H1 (cell line): Measurements from ENCODE around the gene AK6. TPM values are rescaled to one million over a fixed set of nuclear protein-coding genes. Genes with fewer than 3 reads are reported as not detected.

ENCODE experiments used
- CTCF ChIA-PET: fragments of 300-600 bp; sonication (Branson Sonifier 250); formaldehyde crosslinking; loops from one replicate; lab custom pipeline; 2021; ENCODE audit not compliant: partially characterized antibody; lab: Charles Lee
- POLR2A ChIA-PET: fragments of 300-600 bp; sonication (Branson Sonifier 250); formaldehyde crosslinking; loops from one replicate; lab custom pipeline; 2021; ENCODE audit warnings: inconsistent platforms; ENCODE audit not compliant: partially characterized antibody; lab: Charles Lee
- DNase-seq, 2 experiments: peaks; one replicate each; pipeline versions ENCODE4 v3.0.0 to v3.0.0-alpha.2; 2010 to 2022; ENCODE audit warnings: low spot score in 2 of 2, low read depth in 1 of 2, mixed read lengths in 1 of 2
- FAIRE-seq: peaks from 2 replicates; lab custom pipeline; 2011; peaks lifted over from hg19 to GRCh38; lab: Jason Lieb, UNC
- H2AFZ ChIP-seq: 2 replicates; pipeline ENCODE4 v1.8.1; 2012; ENCODE audit warnings: low read length, inconsistent platforms
- H2AK5ac ChIP-seq: 2 replicates; pipeline ENCODE4 v1.6.1; 2013; ENCODE audit warnings: low read depth, low read length
- H2BK120ac ChIP-seq: replicated peaks from 2 replicates; pipeline ENCODE3; 2013; ENCODE audit warnings: low read depth, low read length, inconsistent platforms
- H2BK12ac ChIP-seq: 2 replicates; pipeline ENCODE4 v1.6.1; 2013; ENCODE audit warnings: low read depth, low read length
- H2BK15ac ChIP-seq: 2 replicates; pipeline ENCODE4 v1.6.1; 2013; ENCODE audit warnings: low read length
- H2BK20ac ChIP-seq: 2 replicates; pipeline ENCODE4 v1.6.1; 2013; ENCODE audit warnings: low read length
- H2BK5ac ChIP-seq: 2 replicates; pipeline ENCODE4 v1.6.1; 2013; ENCODE audit warnings: low read depth, low read length
- H3K14ac ChIP-seq: 2 replicates; pipeline ENCODE4 v1.6.1; 2013; ENCODE audit warnings: inconsistent platforms; ENCODE audit not compliant: insufficient read length
- H3K18ac ChIP-seq: 2 replicates; pipeline ENCODE4 v1.6.1; 2013; ENCODE audit warnings: low read length; ENCODE audit errors: extremely low read depth
- H3K23ac ChIP-seq: 2 replicates; pipeline ENCODE4 v1.6.1; 2013; ENCODE audit warnings: inconsistent platforms; ENCODE audit not compliant: insufficient read length
- H3K23me2 ChIP-seq: 2 replicates; pipeline ENCODE4 v1.6.1; 2013; ENCODE audit warnings: low read depth, low read length
- H3K27ac ChIP-seq: 2 replicates; pipeline ENCODE4 v1.6.1; 2011; ENCODE audit warnings: low read depth, low read length, inconsistent platforms
- H3K27me3 ChIP-seq, 4 experiments: replicated peaks in 1 of 4; 1 replicate in 1 of 4; 2 replicates in 3 of 4; pipeline versions ENCODE4 v1.6.1 to v1.8.1; 2011 to 2013; ENCODE audit warnings: low read length in 3 of 4, mild to moderate bottlenecking in 3 of 4, inconsistent platforms in 2 of 4, mixed read lengths in 2 of 4, moderate library complexity in 1 of 4; ENCODE audit not compliant: control insufficient read depth in 3 of 4, insufficient read depth in 3 of 4; ENCODE audit errors: extremely low read depth in 1 of 4
- H3K36me3 ChIP-seq, 4 experiments: 2 replicates each; pipeline versions ENCODE4 v1.6.1 to v1.8.1; 2011 to 2013; ENCODE audit warnings: mild to moderate bottlenecking in 4 of 4, low read length in 3 of 4, moderate library complexity in 2 of 4, control low read depth in 1 of 4, inconsistent platforms in 1 of 4; ENCODE audit not compliant: insufficient read depth in 4 of 4, control insufficient read depth in 2 of 4
- H3K4ac ChIP-seq: replicated peaks from 2 replicates; pipeline ENCODE3; 2013; ENCODE audit warnings: low read length, low read depth, mixed read lengths, inconsistent platforms; ENCODE audit not compliant: insufficient read length
- H3K4me1 ChIP-seq, 4 experiments: replicated peaks in 1 of 4; 1 replicate in 1 of 4; 2 replicates in 3 of 4; pipeline versions ENCODE4 v1.6.1 to v1.8.1; 2011 to 2013; ENCODE audit warnings: low read length in 3 of 4, inconsistent platforms in 2 of 4, mixed read lengths in 1 of 4; ENCODE audit not compliant: insufficient read depth in 4 of 4, control insufficient read depth in 3 of 4
- H3K4me2 ChIP-seq, 2 experiments: 2 replicates each; pipeline versions ENCODE4 v1.6.1 to v1.8.1; 2011 to 2013; ENCODE audit warnings: low read depth in 2 of 2, low read length in 2 of 2, control low read depth in 1 of 2, inconsistent platforms in 1 of 2, mild to moderate bottlenecking in 1 of 2; ENCODE audit not compliant: insufficient read depth in 1 of 2
- H3K4me3 ChIP-seq, 4 experiments: fragments of 200-600, 300-600 bp in 1 of 4; sonication (generic), shearing (Covaris generic), sonication (Bioruptor Twin) in 1 of 4; 2 replicates each; pipeline versions ENCODE4 v1.5.1 to v1.8.1; 2011 to 2016; ENCODE audit warnings: low read length in 4 of 4, low read depth in 3 of 4, control low read depth in 2 of 4, inconsistent platforms in 2 of 4, mild to moderate bottlenecking in 2 of 4, mixed read lengths in 1 of 4, moderate library complexity in 1 of 4; ENCODE audit not compliant: insufficient read depth in 2 of 4; ENCODE audit errors: extremely low read depth in 1 of 4
- H3K56ac ChIP-seq: replicated peaks from 2 replicates; pipeline ENCODE3; 2013; ENCODE audit warnings: low read depth, mild to moderate bottlenecking, mixed read lengths, low read length, inconsistent platforms; ENCODE audit not compliant: insufficient read length
- H3K79me1 ChIP-seq: 2 replicates; pipeline ENCODE4 v1.6.1; 2013; ENCODE audit warnings: low read depth, low read length, control low read depth
- H3K79me2 ChIP-seq, 2 experiments: 2 replicates each; pipeline versions ENCODE4 v1.6.1 to v1.8.1; 2012 to 2013; ENCODE audit warnings: low read length in 2 of 2, mild to moderate bottlenecking in 2 of 2, inconsistent platforms in 1 of 2; ENCODE audit not compliant: insufficient read depth in 2 of 2, control insufficient read depth in 1 of 2
- H3K9ac ChIP-seq, 4 experiments: replicated peaks in 1 of 4; 1 replicate in 1 of 4; 2 replicates in 3 of 4; pipeline versions ENCODE4 v1.6.1 to v1.8.1; 2011 to 2013; ENCODE audit warnings: low read depth in 3 of 4, low read length in 3 of 4, control low read depth in 2 of 4, mild to moderate bottlenecking in 2 of 4, moderate library complexity in 2 of 4, inconsistent platforms in 1 of 4; ENCODE audit errors: extremely low read depth in 1 of 4
- H3K9me3 ChIP-seq, 2 experiments: 2 replicates each; pipeline versions ENCODE4 v1.6.1 to v1.8.1; 2012 to 2013; ENCODE audit warnings: mild to moderate bottlenecking in 2 of 2, moderate library complexity in 2 of 2, control low read depth in 1 of 2, inconsistent platforms in 1 of 2, low read depth in 1 of 2, low read length in 1 of 2, mixed read lengths in 1 of 2; ENCODE audit not compliant: insufficient read depth in 2 of 2
- H4K20me1 ChIP-seq, 2 experiments: replicated peaks in 1 of 2; 2 replicates each; pipeline versions ENCODE3 to v1.8.1; 2011 to 2013; ENCODE audit warnings: inconsistent platforms in 2 of 2, low read length in 2 of 2, mild to moderate bottlenecking in 1 of 2; ENCODE audit not compliant: insufficient read depth in 2 of 2, control insufficient read depth in 1 of 2
- H4K5ac ChIP-seq: 2 replicates; pipeline ENCODE4 v1.6.1; 2013; ENCODE audit warnings: low read length, low read depth, mixed read lengths, inconsistent platforms; ENCODE audit not compliant: insufficient read length
- H4K8ac ChIP-seq: 2 replicates; pipeline ENCODE4 v1.8.0; 2013; ENCODE audit warnings: mild to moderate bottlenecking, moderate library complexity, low read length, inconsistent platforms; ENCODE audit not compliant: insufficient read depth; ENCODE audit errors: extremely low read depth
- H4K91ac ChIP-seq: replicated peaks from 2 replicates; pipeline ENCODE3; 2013; ENCODE audit warnings: low read length, mixed read lengths, inconsistent platforms; ENCODE audit not compliant: insufficient read length
- CBX8 ChIP-seq: fragments of 300-800, 300-1000 bp; sonication (generic); IDR thresholded peaks from 2 replicates; pipeline ENCODE4 v1.7.1; 2016; ENCODE audit warnings: low read depth, low read length, borderline replicate concordance
- CTCF ChIP-seq, 3 experiments: IDR thresholded peaks; 1 replicate in 2 of 3; 2 replicates in 1 of 3; pipeline versions ENCODE4 v1.5.1 to v1.6.1; 2011; ENCODE audit warnings: low read length in 3 of 3, mild to moderate bottlenecking in 3 of 3, inconsistent platforms in 2 of 3, low read depth in 1 of 3, moderate library complexity in 1 of 3; ENCODE audit not compliant: insufficient read depth in 1 of 3; ENCODE audit errors: control extremely low read depth in 1 of 3
- WGBS, 2 experiments: shearing (Covaris generic) in 1 of 2; methylation state at CpG; one replicate each; pipeline versions ENCODE4 v1.1.6 to v1.1.7; 2013 to 2015; ENCODE audit warnings: low lambda C conversion rate in 2 of 2, mixed read lengths in 2 of 2, inconsistent platforms in 1 of 2, low coverage in 1 of 2, missing lambda C conversion rate in 1 of 2; ENCODE audit not compliant: insufficient replicate concordance in 2 of 2, insufficient coverage in 1 of 2, insufficient read length in 1 of 2; ENCODE audit errors: extremely low coverage in 1 of 2, missing lambda C conversion rate in 1 of 2; 5-methylcytosine and 5-hydroxymethylcytosine counted together
- polyA plus RNA-seq, 7 experiments: library from polyadenylated mRNA; depleted of rRNA in 3 of 7; stranded (reverse) in 5 of 7; unstranded in 2 of 7; fragments of >200 nt in 5 of 7; fragments of 200-250 nt in 2 of 7; gene quantifications; 1 replicate in 5 of 7; 2 replicates in 1 of 7; 4 replicates in 1 of 7; pipeline versions ENCODE4 v1.2.1 to v1.2.3, GENCODE V29; 2011 to 2013; ENCODE audit warnings: missing spikeins in 2 of 7, mixed read lengths in 2 of 7
- total RNA-seq: library from RNA; stranded (reverse); fragmentation: NEBNext Ultra II Directional; extraction: Animal tissue kit (Norgen Biotek cat#: 25700); gene quantifications from 2 replicates; pipeline ENCODE4 v1.2.1, GENCODE V29; 2021

The AK6 gene
- total and polyA plus RNA-seq, 2 of the 8 experiments (the other 6 are each of a cell fraction or from before 2014, with no cell fraction given): 22.5 to 51.2 TPM

GRCh38 chr5:69364414-69364813 is 4.9 kb downstream of the AK6 start:
- ChIA-PET POLR2A (interaction anchor here (1.0 kb wide), 1 partner anchor 8 kb away, joined by 5 read pairs; no protein-coding TSS in a partner anchor), CTCF (no interaction called here)
- FAIRE-seq: no peak
- Histone ChIP-seq H3K23ac (no peak overlapping the region), H3K4ac (no peak overlapping the region), H2BK120ac (no peak overlapping the region), H3K14ac (no peak overlapping the region), H3K4me3 (no peak overlapping the region), H3K9me3 (no peaks in the 10 kb centered on the region), H2BK12ac (no peak overlapping the region), H4K5ac (no peak overlapping the region), H3K18ac (no peak overlapping the region), H4K91ac (no peak overlapping the region), H3K56ac (no peak overlapping the region), H3K4me1 (peaks cover 0 to 2% (median 0%) of the 10 kb centered on the region in 4 experiments; a peak in 1 of 7 replicates), H3K36me3 (peaks cover 3 to 30% (median 15%) of the 10 kb centered on the region in 4 experiments; a peak in 7 of 8 replicates), H2BK20ac (no peak overlapping the region), H2BK5ac (no peak overlapping the region), H4K8ac (no peak overlapping the region), H3K9ac (no peak overlapping the region), H3K79me2 (peaks cover 13 to 66% of the 10 kb centered on the region in 2 experiments), H3K79me1 (0 out of 2 replicates have a peak, but pooled peaks cover 2% of the 10 kb centered on the region), H3K27me3 (no peaks in the 10 kb centered on the region), H4K20me1 (peaks cover 0 to 6% of the 10 kb centered on the region in 2 experiments), H3K27ac (no peak overlapping the region), H3K4me2 (no peak overlapping the region), H3K23me2 (no peaks in the 10 kb centered on the region), H2AK5ac (no peak overlapping the region), H2BK15ac (no peak overlapping the region), H2AFZ (no peak overlapping the region)
- WGBS, 2 experiments: 89% methylated on average over 3 of the region's 3 CpGs; no CpG with 5 or more reads in 1 of the 2 experiments
- DNase-seq: no peak
- TF ChIP-seq CBX8 (no peak), CTCF (IDR thresholded peaks at IDR 0.05; ENCODE audit: control extremely low read depth in 1 of 3, insufficient read depth in 1 of 3, low read depth in 1 of 3, low read length in 3 of 3) (peak in 1 of 3 experiments; percentile 38; a peak in 1 of 4 replicates)
